Brain microvascular endothelial cell (primary cell): Measurements from ENCODE around the gene SLC22A1.

Source experiments
- DNase-seq: peaks from one replicate; pipeline ENCODE4 v3.0.0-alpha.2; 2020
- H3K27ac ChIP-seq: fragments of 250-450 bp; sonication (Bioruptor Pico); 2 replicates; pipeline ENCODE4 v1.5.1; 2020; ENCODE audit warnings: mild to moderate bottlenecking, moderate library complexity
- H3K27me3 ChIP-seq: fragments of 250-450 bp; sonication (Bioruptor Pico); replicated peaks from 2 replicates; pipeline ENCODE4 v1.5.1; 2020; ENCODE audit warnings: mild to moderate bottlenecking
- H3K36me3 ChIP-seq: fragments of 250-450 bp; sonication (Bioruptor Pico); replicated peaks from 2 replicates; pipeline ENCODE4 v1.5.1; 2020; ENCODE audit warnings: mild to moderate bottlenecking
- H3K4me3 ChIP-seq: 2 replicates; pipeline ENCODE4 v1.5.1; 2011; ENCODE audit warnings: low read depth, mild to moderate bottlenecking, control low read depth, low read length, moderate library complexity
- in situ Hi-C: cut with HindIII; loops from 2 replicates; pipeline ENCODE4 v1.10.0; 2017; ENCODE audit warnings: low sequenced_read_pairs, low pct_ligation_motif_present
- TF ChIP-seq, protein P1 (sequence below): IDR thresholded peaks from 2 replicates; pipeline ENCODE4 v1.5.1; 2011; ENCODE audit warnings: low read depth, mild to moderate bottlenecking, moderate library complexity, low read length, control low read depth, inconsistent platforms; ENCODE audit errors: missing control alignments

Gene SLC22A1

DNA sequence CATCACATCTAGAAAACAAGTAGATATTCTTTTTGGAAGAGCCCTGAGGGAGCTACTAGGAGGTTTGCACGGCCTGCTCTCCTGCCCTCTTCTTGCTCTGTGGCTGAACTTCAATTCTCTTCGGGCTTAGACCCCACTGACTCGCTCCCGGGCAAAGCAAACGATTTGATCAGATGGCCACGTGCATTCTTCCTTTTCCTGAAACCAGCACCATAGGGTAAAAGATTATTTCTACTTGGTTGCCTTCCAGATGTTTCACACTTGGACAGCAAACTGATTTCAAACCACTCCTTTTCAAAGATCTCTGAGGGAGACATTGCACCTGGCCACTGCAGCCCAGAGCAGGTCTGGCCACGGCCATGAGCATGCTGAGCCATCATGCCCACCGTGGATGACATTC, at the start of gene SLC22A1:
Gene SLC22A1 (plus strand): TSS at position 258 of the 400 bp plus-strand sequence. CDS start 121 bp downstream, at position 379.
- Histone ChIP-seq H3K27ac (no peak within 1 kb of the TSS), H3K27me3 (no peaks in the 10 kb centered on the region), H3K36me3 (no peaks in the 10 kb centered on the region), H3K4me3 (no peak within 1 kb of the TSS)
- TF ChIP-seq, protein P1, sequence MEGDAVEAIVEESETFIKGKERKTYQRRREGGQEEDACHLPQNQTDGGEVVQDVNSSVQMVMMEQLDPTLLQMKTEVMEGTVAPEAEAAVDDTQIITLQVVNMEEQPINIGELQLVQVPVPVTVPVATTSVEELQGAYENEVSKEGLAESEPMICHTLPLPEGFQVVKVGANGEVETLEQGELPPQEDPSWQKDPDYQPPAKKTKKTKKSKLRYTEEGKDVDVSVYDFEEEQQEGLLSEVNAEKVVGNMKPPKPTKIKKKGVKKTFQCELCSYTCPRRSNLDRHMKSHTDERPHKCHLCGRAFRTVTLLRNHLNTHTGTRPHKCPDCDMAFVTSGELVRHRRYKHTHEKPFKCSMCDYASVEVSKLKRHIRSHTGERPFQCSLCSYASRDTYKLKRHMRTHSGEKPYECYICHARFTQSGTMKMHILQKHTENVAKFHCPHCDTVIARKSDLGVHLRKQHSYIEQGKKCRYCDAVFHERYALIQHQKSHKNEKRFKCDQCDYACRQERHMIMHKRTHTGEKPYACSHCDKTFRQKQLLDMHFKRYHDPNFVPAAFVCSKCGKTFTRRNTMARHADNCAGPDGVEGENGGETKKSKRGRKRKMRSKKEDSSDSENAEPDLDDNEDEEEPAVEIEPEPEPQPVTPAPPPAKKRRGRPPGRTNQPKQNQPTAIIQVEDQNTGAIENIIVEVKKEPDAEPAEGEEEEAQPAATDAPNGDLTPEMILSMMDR = no peak
- in situ Hi-C loops = no loop called here
- no peak for DNase-seq

DNA sequence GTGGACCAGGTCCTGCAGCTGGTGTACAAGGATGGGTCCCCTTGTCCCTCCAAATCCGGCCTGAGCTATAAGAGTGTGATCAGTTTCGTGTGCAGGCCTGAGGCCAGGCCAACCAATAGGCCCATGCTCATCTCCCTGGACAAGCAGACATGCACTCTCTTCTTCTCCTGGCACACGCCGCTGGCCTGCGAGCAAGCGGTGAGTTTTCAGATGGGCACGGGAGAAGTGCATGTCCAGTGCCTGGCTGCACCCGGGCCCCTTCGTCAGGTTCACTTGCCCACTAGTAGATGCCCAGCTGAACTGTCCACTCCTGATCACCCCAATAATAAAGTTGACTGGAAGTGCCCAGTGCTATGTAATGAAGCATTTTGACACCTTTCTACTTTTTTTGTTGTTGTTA, 48.3 kb upstream of the SLC22A1 start:
- H3K36me3 ChIP-seq = peaks cover 77% of the 10 kb centered on the region
- no peak overlapping the region for H3K4me3 ChIP-seq
- TF ChIP-seq, protein P1 = no peak
- no peak overlapping the region for H3K27ac ChIP-seq
- no peak for DNase-seq
- in situ Hi-C loops = no loop called here
- no peaks in the 10 kb centered on the region for H3K27me3 ChIP-seq

- no peak overlapping the region for H3K4me3 ChIP-seq
- in situ Hi-C loops = no loop called here
- no peak for DNase-seq
- TF ChIP-seq, protein P1 = no peak
- no peaks in the 10 kb centered on the region for H3K27me3 ChIP-seq
- no peak overlapping the region for H3K27ac ChIP-seq
- peaks cover 78% of the 10 kb centered on the region for H3K36me3 ChIP-seq
Measured at GRCh38 chr6:160076009-160076408, 45.6 kb upstream of the SLC22A1 start.

GRCh38 chr6:160077024-160077423, 44.6 kb upstream of the SLC22A1 start:
- Histone ChIP-seq H3K4me3 (no peak overlapping the region), H3K27ac (no peak overlapping the region), H3K27me3 (no peaks in the 10 kb centered on the region), H3K36me3 (peaks cover 74% of the 10 kb centered on the region)
- in situ Hi-C loops = no loop called here
- no peak for DNase-seq
- TF ChIP-seq, protein P1 = no peak

DNA sequence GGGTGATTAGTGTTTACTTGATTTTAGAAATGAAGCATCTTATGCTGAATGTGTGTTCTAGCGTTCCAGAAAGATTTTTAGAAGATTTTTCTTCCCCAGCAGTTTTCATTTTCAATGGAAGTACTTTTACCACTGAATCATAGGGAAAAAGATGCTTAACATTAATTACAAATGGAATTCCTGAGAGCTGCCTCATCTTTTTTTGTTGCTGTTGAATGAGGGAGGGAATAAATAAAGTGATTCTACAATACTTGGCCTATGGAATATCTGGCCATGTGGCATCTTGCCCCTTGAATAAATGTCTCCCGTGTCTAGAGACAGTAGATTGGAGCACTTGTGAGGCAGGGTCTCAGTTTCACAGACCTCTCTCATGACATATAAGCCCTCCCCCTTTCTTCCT, 44.1 kb upstream of the SLC22A1 start:
- in situ Hi-C loops = no loop called here
- peaks cover 69% of the 10 kb centered on the region for H3K36me3 ChIP-seq

More for the DNA sequence above, 44.1 kb upstream of the SLC22A1 start:
- Histone ChIP-seq H3K4me3 (no peak overlapping the region), H3K27ac (no peak overlapping the region), H3K27me3 (no peaks in the 10 kb centered on the region)
- TF ChIP-seq, protein P1 = no peak
- DNase-seq = no peak
